ENCODE measurements around the gene SDCCAG8. TPM values are rescaled to one million over a fixed set of nuclear protein-coding genes. Genes with fewer than 3 reads are reported as not detected.
A peak's percentile ranks its signal among the peaks of the same experiment; 100 is the strongest.

SDCCAG8 gene
- total and polyA plus RNA-seq, 10 donors: 14.8 to 79.3 (median 46.5) TPM

DNA sequence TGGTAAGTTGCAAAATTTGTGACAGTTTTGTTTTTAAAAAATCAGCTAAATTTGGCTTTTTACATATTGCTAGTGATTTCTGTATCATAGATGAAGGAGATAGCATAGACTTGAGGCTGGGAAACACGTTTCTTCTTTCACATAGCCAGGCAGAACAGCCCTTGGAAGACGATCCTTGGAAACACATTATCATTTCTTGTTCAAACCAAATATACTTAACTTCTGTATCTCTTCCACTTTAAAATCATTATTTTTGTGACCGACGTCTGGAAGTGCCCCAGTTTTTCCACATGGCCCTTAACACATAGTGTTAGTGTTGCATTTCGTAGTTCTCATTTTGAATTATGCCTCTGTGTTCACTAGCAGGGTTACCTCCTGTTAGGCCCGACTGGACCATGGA, 193.5 kb downstream of the SDCCAG8 start:
- intact Hi-C loops (cut with DNase I; ENCODE audit: low total_unique reads): no loop called here
- TF ChIP-seq, protein P1, sequence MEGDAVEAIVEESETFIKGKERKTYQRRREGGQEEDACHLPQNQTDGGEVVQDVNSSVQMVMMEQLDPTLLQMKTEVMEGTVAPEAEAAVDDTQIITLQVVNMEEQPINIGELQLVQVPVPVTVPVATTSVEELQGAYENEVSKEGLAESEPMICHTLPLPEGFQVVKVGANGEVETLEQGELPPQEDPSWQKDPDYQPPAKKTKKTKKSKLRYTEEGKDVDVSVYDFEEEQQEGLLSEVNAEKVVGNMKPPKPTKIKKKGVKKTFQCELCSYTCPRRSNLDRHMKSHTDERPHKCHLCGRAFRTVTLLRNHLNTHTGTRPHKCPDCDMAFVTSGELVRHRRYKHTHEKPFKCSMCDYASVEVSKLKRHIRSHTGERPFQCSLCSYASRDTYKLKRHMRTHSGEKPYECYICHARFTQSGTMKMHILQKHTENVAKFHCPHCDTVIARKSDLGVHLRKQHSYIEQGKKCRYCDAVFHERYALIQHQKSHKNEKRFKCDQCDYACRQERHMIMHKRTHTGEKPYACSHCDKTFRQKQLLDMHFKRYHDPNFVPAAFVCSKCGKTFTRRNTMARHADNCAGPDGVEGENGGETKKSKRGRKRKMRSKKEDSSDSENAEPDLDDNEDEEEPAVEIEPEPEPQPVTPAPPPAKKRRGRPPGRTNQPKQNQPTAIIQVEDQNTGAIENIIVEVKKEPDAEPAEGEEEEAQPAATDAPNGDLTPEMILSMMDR (IDR thresholded peaks at IDR 0.05 in 8 of 11, conservative IDR thresholded peaks at IDR 0.05 in 3 of 11): no peak
- TF ChIP-seq POLR2AphosphoS5 (IDR thresholded peaks at IDR 0.05) (no peak), POLR2A (IDR thresholded peaks at IDR 0.05) (no peak)
- 93 to 96% (median 94%) methylated on average over 6 of the region's 6 CpGs for WGBS, 5 donors

GRCh38 chr1:243452092-243452491, 196.3 kb downstream of the SDCCAG8 start:
- H3K9me3 ChIP-seq: no peaks in the 10 kb centered on the region
- H3K4me3 ChIP-seq: no peak overlapping the region
- intact Hi-C loops (cut with DNase I; ENCODE audit: low total_unique reads): no loop called here
- H3K27ac ChIP-seq: peak overlapping the region in 2 of 8 donors; percentile 19 to 23
- no peak for DNase-seq
- TF ChIP-seq POLR2AphosphoS5 (IDR thresholded peaks at IDR 0.05): no peak
- TF ChIP-seq POLR2A (IDR thresholded peaks at IDR 0.05): no peak
- TF ChIP-seq, protein P1 (IDR thresholded peaks at IDR 0.05 in 8 of 11, conservative IDR thresholded peaks at IDR 0.05 in 3 of 11): no peak
- no peaks in the 10 kb centered on the region for H3K27me3 ChIP-seq (replicated peaks in 1 of 7)
- peaks cover 0 to 26% (median 8%) of the 10 kb centered on the region in 6 donors for H3K4me1 ChIP-seq
- peaks cover 0 to 18% (median 0%) of the 10 kb centered on the region in 6 donors for H3K36me3 ChIP-seq
- WGBS, 5 donors: 48 to 69% (median 63%) methylated on average over 2 of the region's 2 CpGs

More for the DNA sequence above, 193.5 kb downstream of the SDCCAG8 start:
- peaks cover 0 to 15% (median 0%) of the 10 kb centered on the region in 6 donors for H3K36me3 ChIP-seq
- H3K4me3 ChIP-seq: no peak overlapping the region
- H3K27me3 ChIP-seq (replicated peaks in 1 of 7): no peaks in the 10 kb centered on the region
- no peaks in the 10 kb centered on the region for H3K9me3 ChIP-seq
- DNase-seq: no peak
- H3K27ac ChIP-seq: no peak overlapping the region
- peaks cover 0 to 26% (median 8%) of the 10 kb centered on the region in 6 donors for H3K4me1 ChIP-seq

- 87 to 96% (median 91%) methylated on average over 17 of the region's 17 CpGs for WGBS, 5 donors
- intact Hi-C loops (cut with DNase I; ENCODE audit: low total_unique reads): no loop called here
- Histone ChIP-seq H3K4me3 (no peak overlapping the region), H3K27ac (no peak overlapping the region), H3K36me3 (peaks cover 0 to 18% (median 0%) of the 10 kb centered on the region in 6 donors), H3K4me1 (peaks cover 0 to 25% (median 12%) of the 10 kb centered on the region in 6 donors), H3K27me3 (replicated peaks in 1 of 7) (no peaks in the 10 kb centered on the region), H3K9me3 (no peaks in the 10 kb centered on the region)
- DNase-seq: no peak
- TF ChIP-seq, protein P1 (IDR thresholded peaks at IDR 0.05 in 8 of 11, conservative IDR thresholded peaks at IDR 0.05 in 3 of 11): no peak
- TF ChIP-seq POLR2AphosphoS5 (IDR thresholded peaks at IDR 0.05): no peak
- no peak for TF ChIP-seq POLR2A (IDR thresholded peaks at IDR 0.05)
Measured at GRCh38 chr1:243454328-243454997, 198.6 kb downstream of the SDCCAG8 start.

DNA sequence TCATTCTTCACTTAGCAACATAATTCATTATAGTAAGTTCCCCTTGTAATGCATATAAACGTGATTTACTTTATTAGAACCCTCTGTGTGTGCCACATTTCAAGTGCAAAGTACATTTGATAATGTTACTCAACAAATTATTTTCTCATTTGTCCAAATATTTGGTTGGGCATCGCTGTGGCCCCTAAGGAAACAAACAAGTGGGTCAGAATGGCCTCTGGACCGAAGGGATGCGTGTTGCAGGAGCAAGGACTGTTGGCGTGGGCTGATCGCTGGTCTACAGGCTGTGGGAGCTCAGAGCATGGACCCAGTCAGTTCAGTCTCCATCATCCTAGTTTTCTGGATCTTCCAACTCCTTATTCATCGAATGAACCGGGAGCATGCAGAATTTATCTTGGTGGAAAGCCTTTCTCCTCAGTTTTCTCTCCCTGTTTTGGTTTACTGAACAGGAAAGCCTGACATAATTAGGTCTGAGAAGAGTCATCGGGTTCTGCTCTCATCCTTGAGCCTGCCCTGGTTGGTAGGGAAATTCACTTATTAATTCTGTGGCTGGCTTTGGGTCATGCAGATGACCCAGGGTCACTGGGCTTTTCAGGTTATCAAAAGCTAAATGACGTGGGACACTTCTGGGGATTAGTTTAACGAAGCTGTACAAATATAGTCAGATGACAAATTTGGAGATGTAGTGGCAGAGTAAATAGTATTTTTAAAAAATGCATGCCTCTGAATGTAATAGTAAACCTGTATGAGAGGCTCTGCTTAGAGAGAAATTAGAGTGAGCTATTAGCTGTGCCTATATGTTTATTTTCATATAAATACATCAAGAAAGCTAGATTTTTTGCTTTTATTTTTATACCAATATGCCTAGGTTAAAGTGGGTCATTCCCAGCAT, 200.2 kb downstream of the SDCCAG8 start:
- TF ChIP-seq POLR2A (IDR thresholded peaks at IDR 0.05) (no peak), POLR2AphosphoS5 (IDR thresholded peaks at IDR 0.05) (no peak)
- TF ChIP-seq, protein P1 (IDR thresholded peaks at IDR 0.05 in 8 of 11, conservative IDR thresholded peaks at IDR 0.05 in 3 of 11): no peak
- 92 to 96% (median 95%) methylated on average over 11 of the region's 11 CpGs for WGBS, 5 donors
- Histone ChIP-seq H3K27ac (no peak overlapping the region), H3K27me3 (replicated peaks in 1 of 7) (no peaks in the 10 kb centered on the region), H3K36me3 (peaks cover 0 to 27% (median 0%) of the 10 kb centered on the region in 6 donors), H3K4me3 (no peak overlapping the region), H3K4me1 (peaks cover 0 to 27% (median 14%) of the 10 kb centered on the region in 6 donors), H3K9me3 (no peaks in the 10 kb centered on the region)
- intact Hi-C loops (cut with DNase I; ENCODE audit: low total_unique reads): no loop called here
- no peak for DNase-seq

Measured in spleen (tissue), 11 donors.